ENCODE results near the gene SLIT3. TPM values are rescaled to one million over a fixed set of nuclear protein-coding genes. Genes with fewer than 3 reads are reported as not detected.

SLIT3 gene
- total RNA-seq, 1 experiment from 2014 or later: 0.92 TPM

DNA sequence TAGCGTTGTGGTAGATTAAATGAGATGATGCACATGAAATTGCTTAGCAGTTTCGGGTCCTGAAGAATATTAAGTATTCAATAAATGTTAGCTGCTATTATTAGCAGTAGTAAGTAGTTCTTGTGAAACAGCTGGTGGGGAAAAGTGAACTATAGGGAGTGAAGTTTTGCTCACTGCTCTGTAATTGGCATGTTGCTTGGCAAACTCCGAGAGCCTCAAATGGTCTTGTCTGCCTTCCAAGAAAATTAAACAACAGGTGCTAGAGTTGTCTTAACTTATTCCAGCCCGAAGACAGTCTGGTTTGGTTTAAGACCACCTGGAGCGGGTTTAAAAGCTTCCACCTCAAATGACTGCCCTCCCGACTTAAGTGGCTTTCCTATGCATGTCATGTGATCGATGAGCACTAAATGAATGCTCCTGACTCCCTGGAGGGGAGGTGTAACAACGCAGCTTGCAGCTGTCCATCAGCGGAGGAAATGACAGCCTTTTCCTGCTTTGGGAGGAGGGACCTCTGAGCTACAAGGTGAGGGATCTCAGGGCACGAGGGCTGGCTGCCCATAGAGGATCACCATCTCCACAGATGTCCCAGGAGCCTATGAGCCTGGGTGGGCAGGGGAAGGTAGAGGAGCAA is 518.9 kb downstream of the SLIT3 start:
- Mint-ChIP-seq H3K27ac (no peak overlapping the region), H3K4me3 (no peak overlapping the region), H3K36me3 (ENCODE audit: insufficient read depth in 1 of 3, low read depth in 3 of 3) (no peaks in the 10 kb centered on the region), H3K27me3 (ENCODE audit: low read depth) (peaks cover 17% of the 10 kb centered on the region), H3K9me3 (no peaks in the 10 kb centered on the region), H3K4me1 (peaks cover 4 to 15% of the 10 kb centered on the region in 2 experiments)
- no peak overlapping the region for H3K56ac ChIP-seq (ENCODE audit: insufficient read length, low read depth, low read length)
- H3K14ac ChIP-seq (ENCODE audit: insufficient read depth, low read length): no peak overlapping the region
- H3K27ac ChIP-seq (ENCODE audit: insufficient read length, low read depth, low read length): no peak overlapping the region
- no peaks in the 10 kb centered on the region for H3K79me1 ChIP-seq (ENCODE audit: insufficient read depth, low read depth, low read length, poor library complexity, severe bottlenecking)
- H3K9me3 ChIP-seq (ENCODE audit: control insufficient read depth, low read depth, low read length): no peaks in the 10 kb centered on the region
- no peaks in the 10 kb centered on the region for H3K79me2 ChIP-seq (ENCODE audit: insufficient read depth, low read length)
- no peak overlapping the region for H2BK120ac ChIP-seq (ENCODE audit: low read depth, low read length, poor library complexity, severe bottlenecking)
- no peak overlapping the region for H2AK5ac ChIP-seq (ENCODE audit: insufficient read length, low read length)
- H3K4me1 ChIP-seq (ENCODE audit: insufficient read depth, low read length): 0 out of 2 replicates have a peak, but pooled peaks cover 3% of the 10 kb centered on the region
- no peak overlapping the region for H3K23ac ChIP-seq (ENCODE audit: insufficient read length, low read depth, low read length)
- H2BK20ac ChIP-seq (ENCODE audit: low read depth, low read length, poor library complexity, severe bottlenecking): no peak overlapping the region
- no peak overlapping the region for H2BK5ac ChIP-seq (ENCODE audit: insufficient read length, low read length)
- no peak overlapping the region for H3T11ph ChIP-seq (ENCODE audit: low read length)
- no peak overlapping the region for H2AFZ ChIP-seq (ENCODE audit: low read length)
- H3K27me3 ChIP-seq (ENCODE audit: insufficient read depth, low read length): no peaks in the 10 kb centered on the region
- H4K91ac ChIP-seq (ENCODE audit: insufficient read length, low read depth, low read length): no peak overlapping the region
- peak; percentile 39 for DNase-seq
- no CpG with 5 or more reads among the region's 10 CpGs for WGBS (ENCODE audit: extremely low coverage, insufficient read length, low lambda C conversion rate)
- no peak overlapping the region for H4K8ac ChIP-seq (replicated peaks; ENCODE audit: insufficient read length, low read depth, low read length)
- no peak overlapping the region for H4K5ac ChIP-seq (ENCODE audit: insufficient read length, low read depth, low read length)
- no peak overlapping the region for H3K4me2 ChIP-seq (ENCODE audit: insufficient read depth, insufficient read length, low read length)
- H3K4ac ChIP-seq (ENCODE audit: low read depth, low read length): no peak overlapping the region
- H3K23me2 ChIP-seq (ENCODE audit: insufficient read length, low read depth, low read length, poor library complexity, severe bottlenecking): no peaks in the 10 kb centered on the region
- no peak overlapping the region for H3K9ac ChIP-seq (ENCODE audit: extremely low read depth, insufficient read length, low read length)
- no peak overlapping the region for H2BK15ac ChIP-seq (ENCODE audit: low read depth, low read length)
- no peak overlapping the region for H3K18ac ChIP-seq (ENCODE audit: insufficient read length, low read depth, low read length)
- H2BK12ac ChIP-seq (ENCODE audit: insufficient read length, low read depth, low read length): no peak overlapping the region
- H4K20me1 ChIP-seq (ENCODE audit: control insufficient read depth, insufficient read depth, insufficient read length): no peaks in the 10 kb centered on the region
- TF ChIP-seq, protein P1, sequence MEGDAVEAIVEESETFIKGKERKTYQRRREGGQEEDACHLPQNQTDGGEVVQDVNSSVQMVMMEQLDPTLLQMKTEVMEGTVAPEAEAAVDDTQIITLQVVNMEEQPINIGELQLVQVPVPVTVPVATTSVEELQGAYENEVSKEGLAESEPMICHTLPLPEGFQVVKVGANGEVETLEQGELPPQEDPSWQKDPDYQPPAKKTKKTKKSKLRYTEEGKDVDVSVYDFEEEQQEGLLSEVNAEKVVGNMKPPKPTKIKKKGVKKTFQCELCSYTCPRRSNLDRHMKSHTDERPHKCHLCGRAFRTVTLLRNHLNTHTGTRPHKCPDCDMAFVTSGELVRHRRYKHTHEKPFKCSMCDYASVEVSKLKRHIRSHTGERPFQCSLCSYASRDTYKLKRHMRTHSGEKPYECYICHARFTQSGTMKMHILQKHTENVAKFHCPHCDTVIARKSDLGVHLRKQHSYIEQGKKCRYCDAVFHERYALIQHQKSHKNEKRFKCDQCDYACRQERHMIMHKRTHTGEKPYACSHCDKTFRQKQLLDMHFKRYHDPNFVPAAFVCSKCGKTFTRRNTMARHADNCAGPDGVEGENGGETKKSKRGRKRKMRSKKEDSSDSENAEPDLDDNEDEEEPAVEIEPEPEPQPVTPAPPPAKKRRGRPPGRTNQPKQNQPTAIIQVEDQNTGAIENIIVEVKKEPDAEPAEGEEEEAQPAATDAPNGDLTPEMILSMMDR (conservative IDR thresholded peaks at IDR 0.05): no peak
